Lung (tissue), 12 donors: Measurements from ENCODE around the gene AFAP1L2. TPM values are rescaled to one million over a fixed set of nuclear protein-coding genes. Genes with fewer than 3 reads are reported as not detected.
A peak's percentile ranks its signal among the peaks of the same experiment; 100 is the strongest.

Source experiments
- ATAC-seq: fragments of 200-7000 bp; cut with Tn5 transposase; one replicate; pipeline ENCODE4 v1.9.1; 2020; ENCODE audit warnings: moderate number of reproducible peaks; ENCODE audit not compliant: insufficient read depth, low FRiP score
- DNase-seq, 3 donors: peaks; one replicate each; pipeline ENCODE4 v3.0.0-alpha.2; 2013 to 2017
- H3K27ac ChIP-seq, 2 donors: one replicate each; pipeline ENCODE4 v1.5.1; 2013; ENCODE audit warnings: mild to moderate bottlenecking in 2 of 2, moderate library complexity in 2 of 2, control low read depth in 1 of 2, inconsistent platforms in 1 of 2, low read depth in 1 of 2, low read length in 1 of 2
- H3K27me3 ChIP-seq, 3 donors: one replicate each; pipeline ENCODE4 v1.5.1; 2013; ENCODE audit warnings: low read length in 2 of 3; ENCODE audit not compliant: control insufficient read depth in 3 of 3, insufficient read depth in 3 of 3
- H3K36me3 ChIP-seq, 4 donors: one replicate each; pipeline ENCODE4 v1.5.1; 2013; ENCODE audit warnings: low read length in 4 of 4, mild to moderate bottlenecking in 1 of 4, moderate library complexity in 1 of 4; ENCODE audit not compliant: control insufficient read depth in 4 of 4, insufficient read depth in 4 of 4
- H3K4me1 ChIP-seq, 5 donors: one replicate each; pipeline ENCODE4 v1.5.1; 2013; ENCODE audit warnings: low read length in 5 of 5, mild to moderate bottlenecking in 2 of 5, moderate library complexity in 1 of 5; ENCODE audit not compliant: control insufficient read depth in 5 of 5, insufficient read depth in 5 of 5
- H3K4me3 ChIP-seq: one replicate; pipeline ENCODE4 v1.5.1; 2013; ENCODE audit warnings: mild to moderate bottlenecking, control low read depth, moderate library complexity
- H3K9ac ChIP-seq, 2 donors: one replicate each; pipeline ENCODE4 v1.5.1; 2013; ENCODE audit warnings: low read length in 2 of 2, control low read depth in 1 of 2; ENCODE audit not compliant: insufficient read depth in 1 of 2
- H3K9me3 ChIP-seq, 4 donors: one replicate each; pipeline ENCODE4 v1.5.1; 2013; ENCODE audit warnings: low read length in 3 of 4, mild to moderate bottlenecking in 1 of 4, moderate library complexity in 1 of 4; ENCODE audit not compliant: control insufficient read depth in 4 of 4, insufficient read depth in 3 of 4
- CTCF ChIP-seq: IDR thresholded peaks from 2 replicates; pipeline ENCODE4 v1.5.1; 2012; ENCODE audit warnings: mild to moderate bottlenecking; ENCODE audit errors: control extremely low read depth, extremely low read depth
- WGBS, 2 donors: extraction: QIAGEN DNeasy Blood & Tissue Kit; methylation state at CpG; one replicate each; pipeline ENCODE4 v1.1.7; 2013; 5-methylcytosine and 5-hydroxymethylcytosine counted together
- polyA plus RNA-seq, 2 donors: library from polyadenylated mRNA; stranded (reverse); fragments of 200-250 nt; gene quantifications; one replicate each; pipeline ENCODE4 v1.2.1, GENCODE V29; 2013
- total RNA-seq, 2 donors: library from RNA; depleted of rRNA in 1 of 2; stranded (reverse); fragments of >200 nt in 1 of 2; gene quantifications; one replicate each; pipeline ENCODE4 v1.2.1, GENCODE V29; 2014 to 2021
- donor health status: control.
- donor health status: control.
- donor health status: Bipolar disorder and iron deficiency.
- donor health status: healthy.
- donor health status: DM: yes; HTN: yes; CAD: no.

Gene AFAP1L2
- total and polyA plus RNA-seq, 4 donors: 2.0 to 21.0 (median 5.8) TPM

DNA sequence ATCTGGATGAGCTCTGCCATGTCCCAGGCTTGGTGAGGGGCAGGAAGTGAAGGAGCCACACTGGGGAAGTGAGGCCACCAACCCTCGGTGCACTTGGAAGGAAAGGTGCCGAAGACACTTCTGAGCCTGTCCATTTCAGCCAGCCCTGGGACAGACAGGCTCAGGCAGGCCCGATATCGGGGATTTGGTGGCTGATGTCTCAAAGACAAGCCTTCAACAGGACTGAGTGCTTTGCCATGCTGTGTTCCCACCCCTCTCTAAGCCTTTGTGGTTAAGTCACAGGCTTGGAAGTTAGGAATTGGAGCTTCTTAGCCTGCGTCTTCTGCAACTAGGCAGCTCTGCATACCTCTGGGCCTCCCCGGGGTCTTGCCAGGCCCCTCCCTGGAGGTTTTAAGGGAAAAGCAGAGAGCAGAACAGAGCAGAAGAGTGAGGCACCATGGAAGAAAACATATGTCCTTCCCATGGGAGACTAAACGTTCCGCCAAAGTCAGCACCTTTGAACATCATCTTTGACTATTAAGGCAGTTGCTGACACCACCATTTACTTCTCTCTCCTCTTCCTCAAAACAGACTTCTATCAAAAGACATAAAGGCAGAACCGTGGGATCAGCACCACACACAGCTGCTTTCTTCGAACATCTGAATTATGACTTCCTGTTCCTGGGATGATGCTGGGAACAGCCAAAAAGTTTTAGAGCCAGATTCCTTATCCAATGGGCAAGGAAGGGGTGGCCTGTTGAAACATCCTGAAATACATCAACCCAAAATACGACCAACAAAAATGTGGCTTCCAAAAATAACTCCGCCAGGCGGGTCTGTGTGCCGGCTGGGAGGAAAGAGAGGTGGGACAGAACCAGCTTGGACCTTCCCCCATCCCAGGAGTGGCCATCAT lies 71.8 kb downstream of the AFAP1L2 start:
- no peak for ATAC-seq
- H3K36me3 ChIP-seq: peaks cover 0 to 5% (median 0%) of the 10 kb centered on the region in 4 donors
- H3K27me3 ChIP-seq: no peaks in the 10 kb centered on the region
- H3K9me3 ChIP-seq: no peaks in the 10 kb centered on the region
- no peak overlapping the region for H3K9ac ChIP-seq
- H3K27ac ChIP-seq: peak overlapping the region in 1 of 2 donors; percentile 9
- H3K4me1 ChIP-seq: peaks cover 0 to 40% (median 8%) of the 10 kb centered on the region in 5 donors
- WGBS, 2 donors: 44 to 57% methylated on average over 14 of the region's 14 CpGs
- no peak overlapping the region for H3K4me3 ChIP-seq
- TF ChIP-seq CTCF: no peak
- DNase-seq: peak; percentile 58 to 75 (median 62)

GRCh38 chr10:114329634-114330365 lies 74.5 kb downstream of the AFAP1L2 start:
- Histone ChIP-seq H3K9me3 (no peaks in the 10 kb centered on the region), H3K36me3 (no peaks in the 10 kb centered on the region), H3K4me1 (peaks cover 0 to 40% (median 8%) of the 10 kb centered on the region in 5 donors), H3K9ac (no peak overlapping the region), H3K27ac (no peak overlapping the region), H3K27me3 (no peaks in the 10 kb centered on the region), H3K4me3 (no peak overlapping the region)
- 57 to 66% methylated on average over 10 of the region's 10 CpGs for WGBS, 2 donors
- no peak for TF ChIP-seq CTCF
- DNase-seq: peak in 1 of 3 donors; percentile 32
- no peak for ATAC-seq

DNA sequence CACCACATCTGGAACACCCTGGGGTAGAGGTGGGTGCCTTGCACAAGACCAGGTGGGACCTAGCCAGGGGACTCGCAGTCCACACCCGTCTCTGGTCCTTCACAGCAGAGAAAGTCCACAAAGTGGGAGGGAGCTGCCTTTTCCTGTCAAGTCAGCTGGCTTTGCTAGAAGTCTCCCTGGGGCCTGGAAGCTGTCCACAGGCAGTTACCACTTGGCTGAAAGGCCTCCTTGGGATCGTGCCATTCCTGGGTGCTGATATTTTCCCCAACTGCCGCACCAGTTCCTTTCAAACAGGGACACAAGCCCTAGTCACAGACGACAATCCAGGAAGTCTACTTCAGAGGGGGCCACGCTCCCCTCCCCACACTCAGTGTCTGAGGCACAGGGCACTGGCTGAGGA lies 75.4 kb downstream of the AFAP1L2 start:
- 79 to 82% methylated on average over 6 of the region's 6 CpGs for WGBS, 2 donors
- peak; percentile 34 to 55 (median 50) for DNase-seq
- no peak for TF ChIP-seq CTCF
- Histone ChIP-seq H3K4me1 (peaks cover 0 to 32% (median 8%) of the 10 kb centered on the region in 5 donors), H3K4me3 (no peak overlapping the region), H3K9ac (peak overlapping the region in 1 of 2 donors; percentile 5), H3K9me3 (no peaks in the 10 kb centered on the region), H3K27me3 (no peaks in the 10 kb centered on the region), H3K36me3 (no peaks in the 10 kb centered on the region), H3K27ac (no peak overlapping the region)
- ATAC-seq: no peak
